ENCODE data around the gene MANBA.

DNA sequence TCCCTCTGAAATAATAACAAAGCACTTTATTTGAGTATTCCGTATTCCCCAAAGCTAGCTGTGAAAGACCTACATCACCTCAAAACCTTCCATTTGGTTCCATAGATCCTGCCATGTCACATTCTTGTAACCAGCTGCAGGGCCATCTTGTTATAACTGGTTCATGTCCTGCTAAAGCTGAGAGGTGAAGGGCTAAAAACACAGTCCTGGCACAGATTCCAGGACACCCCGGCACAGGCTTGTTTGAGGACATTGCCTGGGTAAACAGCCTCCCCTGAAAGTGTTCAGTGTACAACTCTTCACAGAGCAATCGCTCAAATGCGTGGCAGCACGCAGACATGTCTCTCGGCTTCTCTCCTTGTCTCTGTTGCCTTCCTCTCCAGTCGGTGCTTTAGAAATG lies 129.2 kb downstream of the MANBA start:
- TF ChIP-seq CTCF (conservative IDR thresholded peaks at IDR 0.05; ENCODE audit: low read depth, low read length) (no peak), EZH2 (IDR thresholded peaks at IDR 0.05; ENCODE audit: borderline replicate concordance, low read depth, low read length, poor library complexity, severe bottlenecking) (no peak)
